Activated CD4-positive, alpha-beta T cell treated with anti-CD3 and anti-CD28 coated beads for 24 hours (primary cell): Measurements from ENCODE around the gene OR2S2.

ENCODE experiments used
- DNase-seq, 2 donors: peaks; one replicate each; pipeline ENCODE4 v3.0.0-alpha.2; 2020; ENCODE audit warnings: low read depth in 2 of 2

Gene OR2S2

GRCh38 chr9:35909274-35909673, 48.7 kb downstream of the OR2S2 start, which contains the start of gene SPAAR:
TSS of gene SPAAR (plus strand) at chr9:35909490. CDS start at chr9:35910464, 974 bp downstream.
- no peak for DNase-seq

- DNase-seq: no peak
These were observed 49.3 kb downstream of the OR2S2 start for GRCh38 chr9:35908504-35909125.

- no peak for DNase-seq
These were observed 50.0 kb downstream of the OR2S2 start for GRCh38 chr9:35907711-35908503.
